GM12864 (cell line): ENCODE data around the gene VSIG10.
A peak's percentile ranks its signal among the peaks of the same experiment; 100 is the strongest.

ENCODE experiments used
- DNase-seq: peaks from one replicate; pipeline ENCODE4 v3.0.0-alpha.2; 2011; ENCODE audit warnings: low read depth
- H3K4me3 ChIP-seq: 2 replicates; pipeline ENCODE4 v1.5.1; 2011; ENCODE audit warnings: mild to moderate bottlenecking, low read depth, low read length, control low read depth
- CTCF ChIP-seq: IDR thresholded peaks from 2 replicates; pipeline ENCODE4 v1.5.1; 2011; ENCODE audit warnings: low read depth, mild to moderate bottlenecking, moderate library complexity, low read length, control low read depth, inconsistent platforms; ENCODE audit errors: missing control alignments

Gene VSIG10

GRCh38 chr12:118126119-118126757, 22.4 kb upstream of the VSIG10 start:
- TF ChIP-seq CTCF = no peak
- DNase-seq = no peak
- no peak overlapping the region for H3K4me3 ChIP-seq

- TF ChIP-seq CTCF = no peak
- no peak overlapping the region for H3K4me3 ChIP-seq
- no peak for DNase-seq
These were observed 21.9 kb upstream of the VSIG10 start for GRCh38 chr12:118125743-118126118.

DNA sequence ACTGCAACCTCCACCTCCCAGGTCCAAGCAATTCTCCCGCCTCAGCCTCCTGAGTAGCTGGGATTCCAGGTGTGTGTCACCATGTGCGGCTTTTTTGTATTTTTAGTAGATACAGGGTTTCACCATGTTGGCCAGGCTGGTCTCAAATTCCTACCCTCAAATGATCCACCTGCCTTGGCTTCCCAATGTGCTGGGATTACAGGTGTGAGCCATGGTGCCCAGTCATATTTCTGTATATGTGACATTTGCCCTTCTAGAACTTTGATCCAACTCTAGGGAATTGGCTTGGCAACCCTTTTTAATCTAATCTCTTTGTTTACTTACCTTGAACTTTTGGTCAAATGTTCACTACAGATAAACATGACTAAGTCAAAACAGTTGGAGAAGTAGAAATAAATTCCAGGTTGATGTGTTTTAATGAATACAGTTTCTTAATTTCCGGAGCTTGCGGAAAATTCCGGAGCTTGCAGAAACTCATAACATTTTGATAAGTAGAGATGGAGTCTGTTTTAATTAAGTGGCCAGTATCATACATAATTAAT, 20.6 kb upstream of the VSIG10 start:
- DNase-seq = no peak
- H3K4me3 ChIP-seq = no peak overlapping the region
- no peak for TF ChIP-seq CTCF

DNA sequence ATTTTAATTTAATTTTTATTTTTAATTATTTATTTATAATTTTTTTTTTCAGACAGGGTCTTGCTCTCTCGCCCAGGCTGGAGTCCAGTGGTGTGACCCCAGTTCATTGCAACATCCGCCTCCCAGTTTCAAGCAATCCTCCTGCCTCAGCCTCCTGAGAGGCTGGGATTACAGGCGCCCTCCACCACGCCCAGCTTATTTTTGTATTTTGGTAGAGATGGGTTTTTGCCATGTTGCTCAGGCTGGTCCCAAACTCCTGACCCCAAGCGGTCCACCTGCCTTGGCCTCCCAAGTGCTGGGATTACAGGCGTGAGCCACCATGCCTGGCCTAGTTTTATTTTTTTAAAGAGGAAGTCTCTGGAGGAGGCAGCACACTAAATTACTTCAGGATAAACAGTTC, 18.5 kb upstream of the VSIG10 start:
- DNase-seq = no peak
- TF ChIP-seq CTCF = no peak
- H3K4me3 ChIP-seq = no peak overlapping the region

GRCh38 chr12:118120579-118121363, 17.0 kb upstream of the VSIG10 start:
- peak; percentile 71 for TF ChIP-seq CTCF
- no peak for DNase-seq
- H3K4me3 ChIP-seq = no peak overlapping the region

GRCh38 chr12:118119449-118119879, 15.7 kb upstream of the VSIG10 start:
- H3K4me3 ChIP-seq = no peak overlapping the region
- no peak for DNase-seq
- no peak for TF ChIP-seq CTCF
